Tibial nerve (tissue), 4 donors: Measurements from ENCODE around the gene NPIPA1. TPM values are rescaled to one million over a fixed set of nuclear protein-coding genes. Genes with fewer than 3 reads are reported as not detected.
"Not testable (repeated sequence)": the region's sequence is repeated elsewhere in the genome, so short reads cannot be mapped to it uniquely, and the experiment has no call there.

ENCODE experiments used
- DNase-seq, 2 donors: peaks; one replicate each; pipeline ENCODE4 v3.0.0-alpha.2; 2019; ENCODE audit warnings: low spot score in 2 of 2
- H3K27ac ChIP-seq, 4 donors: fragments of 200-600 bp; sonication (generic) in 3 of 4; one replicate each; pipeline ENCODE4 v1.5.1; 2017 to 2019; ENCODE audit warnings: mild to moderate bottlenecking in 1 of 4
- H3K27me3 ChIP-seq, 2 donors: fragments of 200-600 bp; sonication (generic) in 1 of 2; one replicate each; pipeline versions ENCODE4 v1.5.1 to v1.6.0; 2017 to 2019
- H3K36me3 ChIP-seq, 3 donors: fragments of 200-600 bp; sonication (generic); one replicate each; pipeline ENCODE4 v1.5.1; 2018 to 2019
- H3K4me1 ChIP-seq, 4 donors: fragments of 200-600 bp; sonication (generic) in 3 of 4; one replicate each; pipeline ENCODE4 v1.5.1; 2017 to 2019
- H3K4me3 ChIP-seq, 4 donors: fragments of 200-600 bp; sonication (generic) in 3 of 4; one replicate each; pipeline ENCODE4 v1.5.1; 2017 to 2019; ENCODE audit warnings: mild to moderate bottlenecking in 1 of 4, moderate library complexity in 1 of 4
- H3K9me3 ChIP-seq, 4 donors: fragments of 200-600 bp; sonication (generic) in 3 of 4; one replicate each; pipeline ENCODE4 v1.5.1; 2017 to 2019
- CTCF ChIP-seq, 5 experiments: fragments of 200-600 bp in 3 of 5; fragments of 450-650 bp in 2 of 5; sonication (generic) in 3 of 5; IDR thresholded peaks; one replicate each; pipeline ENCODE4 v1.5.1; 2016 to 2019; ENCODE audit warnings: antibody characterized with exemption in 5 of 5, mild to moderate bottlenecking in 3 of 5, moderate library complexity in 2 of 5
- EP300 ChIP-seq, 2 donors: sonication (generic); formaldehyde crosslinking; IDR thresholded peaks; one replicate each; pipeline ENCODE4 v1.6.1; 2017; ENCODE audit warnings: antibody characterized with exemption in 2 of 2, mild to moderate bottlenecking in 1 of 2
- POLR2A ChIP-seq, 2 donors: fragments of 450-650 bp; IDR thresholded peaks; one replicate each; pipeline ENCODE4 v1.6.1; 2017; ENCODE audit warnings: antibody characterized with exemption in 2 of 2, mild to moderate bottlenecking in 2 of 2, moderate library complexity in 2 of 2
- WGBS, 2 donors: methylation state at CpG; one replicate each; pipeline ENCODE4 v1.1.5; 2018; 5-methylcytosine and 5-hydroxymethylcytosine counted together
- total RNA-seq, 4 donors: library from RNA; depleted of rRNA; stranded (reverse); fragments of >200 nt; gene quantifications; one replicate each; pipeline ENCODE4 v1.1.0, GENCODE V29; 2016

The NPIPA1 gene
- total RNA-seq, 4 donors from 2014 or later: 95.5 to 193 (median 134) TPM

- H3K27ac ChIP-seq: peak overlapping the region in 2 of 4 donors; percentile 9 to 29
- peaks cover 0 to 6% (median 0%) of the 10 kb centered on the region in 4 donors for H3K4me1 ChIP-seq
- 49 to 51% methylated on average over 7 of the region's 7 CpGs for WGBS, 2 donors
- peaks cover 0 to 9% (median 0%) of the 10 kb centered on the region in 4 donors for H3K9me3 ChIP-seq
- H3K36me3 ChIP-seq: peaks cover 0 to 11% (median 0%) of the 10 kb centered on the region in 3 donors
- no peaks in the 10 kb centered on the region for H3K27me3 ChIP-seq
- TF ChIP-seq POLR2A (IDR thresholded peaks at IDR 0.05) (no peak), EP300 (IDR thresholded peaks at IDR 0.05) (peak in 1 of 2 donors; percentile 37)
- DNase-seq: no peak
- no peak overlapping the region for H3K4me3 ChIP-seq
Observed at GRCh38 chr16:14958970-14959369, 21.7 kb downstream of the NPIPA1 start.

- DNase-seq: no peak
- Histone ChIP-seq H3K9me3 (peaks cover 0 to 9% (median 0%) of the 10 kb centered on the region in 4 donors), H3K4me1 (peaks cover 0 to 5% (median 0%) of the 10 kb centered on the region in 4 donors), H3K27me3 (no peaks in the 10 kb centered on the region), H3K4me3 (no peak overlapping the region), H3K36me3 (peaks cover 0 to 11% (median 0%) of the 10 kb centered on the region in 3 donors), H3K27ac (no peak overlapping the region)
- TF ChIP-seq POLR2A (IDR thresholded peaks at IDR 0.05): no peak
- no peak for TF ChIP-seq EP300 (IDR thresholded peaks at IDR 0.05)
- no peak for TF ChIP-seq CTCF (IDR thresholded peaks at IDR 0.05)
- 89 to 94% methylated on average over 11 of the region's 11 CpGs for WGBS, 2 donors
Observed at GRCh38 chr16:14961405-14962186, 24.4 kb downstream of the NPIPA1 start.

GRCh38 chr16:14963281-14964173, 26.3 kb downstream of the NPIPA1 start:
- H3K4me3 ChIP-seq: no peak overlapping the region
- WGBS, 2 donors: 76 to 81% methylated on average over 8 of the region's 8 CpGs
- H3K27me3 ChIP-seq: no peaks in the 10 kb centered on the region
- peaks cover 0 to 11% (median 0%) of the 10 kb centered on the region in 3 donors for H3K36me3 ChIP-seq
- no peak overlapping the region for H3K27ac ChIP-seq
- TF ChIP-seq EP300 (IDR thresholded peaks at IDR 0.05) (no peak), POLR2A (IDR thresholded peaks at IDR 0.05) (no peak), CTCF (IDR thresholded peaks at IDR 0.05) (no peak)
- peaks cover 0 to 9% (median 0%) of the 10 kb centered on the region in 4 donors for H3K9me3 ChIP-seq
- no peaks in the 10 kb centered on the region for H3K4me1 ChIP-seq
- DNase-seq: no peak

GRCh38 chr16:14965328-14965727, 28.1 kb downstream of the NPIPA1 start:
- 94% methylated on average over 17 of the region's 17 CpGs for WGBS, 2 donors
- H3K9me3 ChIP-seq: peaks cover 0 to 9% (median 0%) of the 10 kb centered on the region in 4 donors
- TF ChIP-seq POLR2A (IDR thresholded peaks at IDR 0.05) (no peak), CTCF (IDR thresholded peaks at IDR 0.05) (no peak), EP300 (IDR thresholded peaks at IDR 0.05) (no peak)
- no peaks in the 10 kb centered on the region for H3K4me1 ChIP-seq
- no peak overlapping the region for H3K27ac ChIP-seq
- no peaks in the 10 kb centered on the region for H3K27me3 ChIP-seq
- no peak overlapping the region for H3K4me3 ChIP-seq
- no peak for DNase-seq
- peaks cover 0 to 15% (median 0%) of the 10 kb centered on the region in 3 donors for H3K36me3 ChIP-seq

GRCh38 chr16:14969795-14970194, 32.6 kb downstream of the NPIPA1 start:
- WGBS, 2 donors: 96% methylated on average over 3 of the region's 3 CpGs
- DNase-seq, H3K4me1 ChIP-seq, H3K27me3 ChIP-seq, H3K9me3 ChIP-seq, H3K27ac ChIP-seq, H3K4me3 ChIP-seq: not testable (repeated sequence)
- peaks cover 0 to 10% (median 0%) of the 10 kb centered on the region in 3 donors for H3K36me3 ChIP-seq

GRCh38 chr16:14971621-14972228, 34.5 kb downstream of the NPIPA1 start:
- peaks cover 0 to 10% (median 0%) of the 10 kb centered on the region in 3 donors for H3K36me3 ChIP-seq

GRCh38 chr16:14973785-14974322, 36.6 kb downstream of the NPIPA1 start:
- 65 to 68% methylated on average over 14 of the region's 14 CpGs for WGBS, 2 donors
- not testable (repeated sequence) for H3K9me3 ChIP-seq, H3K36me3 ChIP-seq, H3K27me3 ChIP-seq, DNase-seq
- Histone ChIP-seq H3K4me1 (peaks cover 0 to 25% (median 8%) of the 10 kb centered on the region in 4 donors), H3K27ac (peak overlapping the region in 2 of 4 donors; percentile 86 to 94), H3K4me3 (peak overlapping the region in 2 of 4 donors; percentile 63 to 87)

More at GRCh38 chr16:14971621-14972228, 34.5 kb downstream of the NPIPA1 start:
- H3K4me1 ChIP-seq: peaks cover 0 to 19% (median 7%) of the 10 kb centered on the region in 4 donors
- not testable (repeated sequence) for H3K9me3 ChIP-seq, H3K27me3 ChIP-seq, H3K4me3 ChIP-seq, H3K27ac ChIP-seq, DNase-seq
- WGBS, 2 donors: 90 to 93% methylated on average over 12 of the region's 12 CpGs

GRCh38 chr16:14974331-14974655, 37.0 kb downstream of the NPIPA1 start:
- not testable (repeated sequence) for H3K27me3 ChIP-seq, DNase-seq, H3K36me3 ChIP-seq, H3K9me3 ChIP-seq
- H3K4me3 ChIP-seq: peak overlapping the region; percentile 63 to 87 (median 78)
- peaks cover 0 to 25% (median 8%) of the 10 kb centered on the region in 4 donors for H3K4me1 ChIP-seq
- H3K27ac ChIP-seq: peak overlapping the region; percentile 69 to 94 (median 90)
- 4 to 6% methylated on average over 7 of the region's 7 CpGs for WGBS, 2 donors
